Parathyroid adenoma (tissue), 2 donors: ENCODE results near the gene USP30.

ENCODE experiments used
- H2AFZ ChIP-seq: fragments of 300-600 bp; sonication (generic); one replicate; pipeline ENCODE4 v1.7.0; 2017; ENCODE audit warnings: antibody characterized with exemption, mild to moderate bottlenecking
- H3K27ac ChIP-seq: fragments of 300-600 bp; sonication (generic); one replicate; pipeline ENCODE4 v1.7.0; 2017
- H3K27me3 ChIP-seq: fragments of 300-600 bp; sonication (generic); one replicate; pipeline ENCODE4 v1.7.0; 2017; ENCODE audit warnings: low read length; ENCODE audit not compliant: control insufficient read depth, insufficient read depth
- H3K36me3 ChIP-seq: fragments of 300-600 bp; sonication (generic); one replicate; pipeline ENCODE4 v1.7.0; 2017; ENCODE audit warnings: low read length; ENCODE audit not compliant: control insufficient read depth, insufficient read depth
- H3K4me1 ChIP-seq: fragments of 300-600 bp; sonication (generic); one replicate; pipeline ENCODE4 v1.7.0; 2017; ENCODE audit warnings: control low read depth
- H3K4me2 ChIP-seq: fragments of 300-600 bp; sonication (generic); one replicate; pipeline ENCODE4 v1.7.0; 2017; ENCODE audit warnings: low read length
- H3K4me3 ChIP-seq: fragments of 300-600 bp; sonication (generic); one replicate; pipeline ENCODE4 v1.7.0; 2017; ENCODE audit warnings: low read depth, low read length
- H3K79me2 ChIP-seq: fragments of 300-600 bp; sonication (generic); one replicate; pipeline ENCODE4 v1.7.0; 2017; ENCODE audit warnings: control low read depth
- H3K9ac ChIP-seq: fragments of 300-600 bp; sonication (generic); one replicate; pipeline ENCODE4 v1.7.0; 2017; ENCODE audit warnings: mild to moderate bottlenecking
- H3K9me3 ChIP-seq: fragments of 300-600 bp; sonication (generic); one replicate; pipeline ENCODE4 v1.7.0; 2017; ENCODE audit warnings: low read length; ENCODE audit not compliant: control insufficient read depth
- CTCF ChIP-seq: fragments of 300-600 bp; sonication (generic); IDR thresholded peaks from one replicate; pipeline ENCODE4 v1.7.0; 2017; ENCODE audit warnings: antibody characterized with exemption, mild to moderate bottlenecking
- donor health status: primary hyperparathyroidism.

Gene USP30

DNA sequence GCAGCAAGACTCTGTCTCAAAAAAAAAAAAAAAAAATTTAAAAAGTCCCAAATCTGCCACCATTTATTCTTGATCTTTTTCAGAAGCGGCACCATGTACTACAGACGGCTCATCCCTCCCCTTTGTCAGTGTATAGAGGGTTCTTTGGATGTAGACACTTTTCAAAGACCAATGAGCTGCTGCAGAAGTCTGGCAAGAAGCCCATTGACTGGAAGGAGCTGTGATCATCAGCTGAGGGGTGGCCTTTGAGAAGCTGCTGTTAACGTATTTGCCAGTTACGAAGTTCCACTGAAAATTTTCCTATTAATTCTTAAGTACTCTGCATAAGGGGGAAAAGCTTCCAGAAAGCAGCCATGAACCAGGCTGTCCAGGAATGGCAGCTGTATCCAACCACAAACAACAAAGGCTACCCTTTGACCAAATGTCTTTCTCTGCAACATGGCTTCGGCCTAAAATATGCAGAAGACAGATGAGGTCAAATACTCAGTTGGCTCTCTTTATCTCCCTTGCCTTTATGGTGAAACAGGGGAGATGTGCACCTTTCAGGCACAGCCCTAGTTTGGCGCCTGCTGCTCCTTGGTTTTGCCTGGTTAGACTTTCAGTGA is 57.5 kb downstream of the USP30 start:
- Histone ChIP-seq H3K4me3 (no peak overlapping the region), H3K9ac (no peak overlapping the region), H3K27me3 (no peaks in the 10 kb centered on the region), H2AFZ (peak overlapping the region; percentile 63), H3K9me3 (no peaks in the 10 kb centered on the region), H3K4me1 (peaks cover 30% of the 10 kb centered on the region), H3K36me3 (no peaks in the 10 kb centered on the region), H3K4me2 (no peak overlapping the region), H3K79me2 (peaks cover 11% of the 10 kb centered on the region), H3K27ac (peak overlapping the region; percentile 95)
- TF ChIP-seq CTCF, result no peak

DNA sequence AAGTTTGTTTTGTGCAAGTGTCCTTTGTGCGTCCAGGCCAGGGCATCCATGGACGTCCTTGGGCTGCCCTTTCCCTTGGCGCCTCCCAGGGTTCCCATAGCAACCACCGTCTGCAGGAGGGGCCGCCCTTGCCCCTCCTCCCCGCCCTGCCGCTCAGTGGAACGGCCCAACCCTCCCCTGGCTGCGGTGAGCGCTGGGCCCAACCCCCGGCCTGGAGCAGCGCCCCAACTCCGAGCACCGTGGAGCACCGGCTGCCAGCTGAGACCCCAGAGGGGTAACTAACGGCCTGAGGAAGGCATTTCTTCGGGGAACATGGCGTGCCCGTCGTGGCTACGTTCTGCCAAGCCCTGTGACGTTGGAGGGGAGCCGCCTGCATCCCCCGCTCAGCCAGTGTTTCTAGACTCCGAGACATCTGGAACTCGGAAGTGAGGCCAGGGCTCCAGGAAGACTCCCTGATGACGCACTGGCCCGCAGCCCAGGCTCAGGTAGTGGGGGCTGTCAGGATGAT is 58.7 kb downstream of the USP30 start:
- TF ChIP-seq CTCF, result no peak
- H3K4me2 ChIP-seq, result peak overlapping the region; percentile 85
- peaks cover 40% of the 10 kb centered on the region for H3K4me1 ChIP-seq
- no peaks in the 10 kb centered on the region for H3K27me3 ChIP-seq
- H3K9me3 ChIP-seq, result no peaks in the 10 kb centered on the region
- peak overlapping the region; percentile 63 for H2AFZ ChIP-seq
- H3K36me3 ChIP-seq, result no peaks in the 10 kb centered on the region
- H3K9ac ChIP-seq, result no peak overlapping the region
- H3K79me2 ChIP-seq, result peaks cover 11% of the 10 kb centered on the region
- H3K27ac ChIP-seq, result peak overlapping the region; percentile 95
- peak overlapping the region; percentile 76 for H3K4me3 ChIP-seq

DNA sequence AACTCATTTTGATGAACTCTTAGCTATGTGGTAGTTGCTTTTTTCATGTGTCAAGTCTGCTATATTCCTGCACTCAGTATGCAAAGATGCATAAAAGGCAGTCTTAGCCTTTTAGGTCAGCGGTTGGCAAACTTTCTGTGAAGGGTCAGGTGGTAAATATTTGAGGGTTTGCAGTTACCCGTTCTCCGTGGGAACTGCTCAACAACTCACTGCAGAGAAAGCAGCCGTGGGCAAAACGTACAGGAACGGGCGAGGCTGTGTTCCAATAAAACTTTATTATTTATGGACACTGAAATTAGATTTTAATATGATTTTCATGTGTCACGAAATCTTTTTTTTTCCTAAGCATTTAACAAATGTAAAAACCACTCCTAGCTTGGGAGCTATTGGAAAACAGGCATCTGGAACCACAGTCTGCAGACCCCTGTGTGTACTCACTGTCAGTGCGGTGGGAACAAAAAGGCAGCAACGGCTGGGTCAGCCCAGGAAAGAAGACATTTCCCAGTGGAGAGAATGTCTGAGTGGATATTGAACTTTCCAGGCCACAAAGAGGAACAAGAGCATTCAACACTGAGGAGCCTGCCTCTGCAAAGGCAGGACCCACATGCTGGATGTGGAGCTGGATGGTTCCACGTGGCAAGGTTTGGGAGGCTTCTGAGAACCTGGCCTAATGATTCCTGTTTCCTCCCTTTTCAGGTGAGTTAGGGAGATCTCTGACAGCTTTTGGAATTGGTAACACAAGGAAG is 60.5 kb downstream of the USP30 start:
- Histone ChIP-seq H3K36me3 (no peaks in the 10 kb centered on the region), H3K27me3 (no peaks in the 10 kb centered on the region), H3K9me3 (no peaks in the 10 kb centered on the region), H2AFZ (peak overlapping the region; percentile 47), H3K27ac (peak overlapping the region; percentile 92), H3K4me3 (peak overlapping the region; percentile 40), H3K9ac (no peak overlapping the region), H3K4me2 (peak overlapping the region; percentile 72), H3K79me2 (peaks cover 11% of the 10 kb centered on the region), H3K4me1 (peaks cover 54% of the 10 kb centered on the region)
- no peak for TF ChIP-seq CTCF

DNA sequence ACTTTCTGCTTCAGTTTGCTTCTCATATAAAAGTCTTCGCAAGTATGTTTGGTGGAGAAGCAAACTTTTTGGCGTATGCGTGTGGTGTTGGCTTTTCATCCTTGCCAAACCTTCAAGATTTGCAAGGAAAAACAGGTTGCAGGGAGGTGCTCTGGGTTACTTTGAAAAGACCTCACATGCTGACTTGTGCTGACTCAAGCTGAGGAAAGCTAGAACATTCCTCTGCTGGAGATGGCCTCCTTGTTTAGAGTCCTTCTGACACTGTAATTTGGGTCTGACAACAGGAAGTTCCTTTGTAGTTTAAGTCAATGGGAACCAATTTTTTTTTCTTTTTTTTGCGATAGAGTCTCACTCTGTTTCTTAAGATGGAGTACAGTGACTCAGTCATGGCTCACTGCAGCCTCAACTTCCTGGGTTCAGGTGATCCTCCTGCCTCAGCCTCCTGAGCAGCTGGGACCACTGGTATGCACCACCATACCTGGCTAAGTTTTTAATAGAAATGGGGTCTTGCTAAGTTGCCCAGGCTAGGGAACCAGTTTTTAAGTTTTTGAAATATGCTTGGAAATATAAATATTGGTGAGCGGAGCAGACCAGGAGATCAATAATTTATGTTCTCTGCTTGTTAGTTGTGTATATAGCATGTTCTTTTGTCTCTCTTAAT is 61.4 kb downstream of the USP30 start:
- Histone ChIP-seq H3K9ac (no peak overlapping the region), H2AFZ (no peak overlapping the region), H3K4me2 (peak overlapping the region; percentile 72), H3K27ac (peak overlapping the region; percentile 92), H3K4me3 (peak overlapping the region; percentile 40), H3K4me1 (peaks cover 57% of the 10 kb centered on the region), H3K27me3 (no peaks in the 10 kb centered on the region), H3K9me3 (no peaks in the 10 kb centered on the region), H3K79me2 (peaks cover 11% of the 10 kb centered on the region), H3K36me3 (no peaks in the 10 kb centered on the region)
- no peak for TF ChIP-seq CTCF
